ENCODE measurements around the gene ATP11B. TPM values are rescaled to one million over a fixed set of nuclear protein-coding genes. Genes with fewer than 3 reads are reported as not detected.

The ATP11B gene
- total RNA-seq, 2 experiments from 2014 or later, result 55.6 to 87.9 TPM

- H4K20me1 ChIP-seq (ENCODE audit: insufficient read depth, low read length), result no peaks in the 10 kb centered on the region
- no peak overlapping the region for H3K4me3 ChIP-seq (ENCODE audit: low read depth, low read length, poor library complexity, severe bottlenecking)
- H3K36me3 ChIP-seq (ENCODE audit: insufficient read depth, low read length), result peaks cover 33% of the 10 kb centered on the region
- CTCF ChIA-PET (ENCODE audit: unreplicated experiment), result no interaction called here
- no peaks in the 10 kb centered on the region for H3K9me3 ChIP-seq (ENCODE audit: low read length)
- POLR2A ChIA-PET, result interaction anchor here (0.5 to 1.4 kb wide), 6 partner anchors 16 to 463 kb away, joined by 3 to 5 read pairs (median 3); partner anchors contain the start of gene MCCC1
- no peak overlapping the region for H3K27ac ChIP-seq (ENCODE audit: low read depth, low read length, poor library complexity, severe bottlenecking)
- no peak overlapping the region for H3K4me2 ChIP-seq (ENCODE audit: low read length)
- no peak for DNase-seq (ENCODE audit: low spot score)
- intact Hi-C loops (cut with micrococcal nuclease; ENCODE audit: unreplicated experiment), result no loop called here
- H3K9me2 ChIP-seq (ENCODE audit: insufficient read depth, low read length), result no peaks in the 10 kb centered on the region
- H2AFZ ChIP-seq (ENCODE audit: low read length), result no peak overlapping the region
- no peak for TF ChIP-seq CTCF (conservative IDR thresholded peaks at IDR 0.05; ENCODE audit: low read length)
- no peak for TF ChIP-seq EZH2phosphoT487 (IDR thresholded peaks at IDR 0.05; ENCODE audit: borderline replicate concordance, low read depth, low read length)
- BruUV-seq (replicated peaks), result no TSS peak
- peaks cover 10% of the 10 kb centered on the region for H3K4me1 ChIP-seq (ENCODE audit: insufficient read depth, low read length, poor library complexity, severe bottlenecking)
- H3K79me2 ChIP-seq (ENCODE audit: insufficient read depth, low read depth, low read length), result no peaks in the 10 kb centered on the region
Measured at GRCh38 chr3:182919866-182920357, 126.6 kb downstream of the ATP11B start.

- H3K9me2 ChIP-seq (ENCODE audit: insufficient read depth, low read length), result no peaks in the 10 kb centered on the region
Measured at GRCh38 chr3:182920515-182921084, 127.3 kb downstream of the ATP11B start.

More at GRCh38 chr3:182920515-182921084, 127.3 kb downstream of the ATP11B start:
- no peaks in the 10 kb centered on the region for H3K79me2 ChIP-seq (ENCODE audit: insufficient read depth, low read depth, low read length)
- ChIA-PET POLR2A (no interaction called here), CTCF (ENCODE audit: unreplicated experiment) (no interaction called here)
- no peak for DNase-seq (ENCODE audit: low spot score)
- no peaks in the 10 kb centered on the region for H4K20me1 ChIP-seq (ENCODE audit: insufficient read depth, low read length)
- BruUV-seq (replicated peaks), result no TSS peak
- H3K4me3 ChIP-seq (ENCODE audit: low read depth, low read length, poor library complexity, severe bottlenecking), result no peak overlapping the region
- H3K27ac ChIP-seq (ENCODE audit: low read depth, low read length, poor library complexity, severe bottlenecking), result no peak overlapping the region
- H3K9me3 ChIP-seq (ENCODE audit: low read length), result no peaks in the 10 kb centered on the region
- no peak overlapping the region for H3K4me2 ChIP-seq (ENCODE audit: low read length)
- TF ChIP-seq CTCF (conservative IDR thresholded peaks at IDR 0.05; ENCODE audit: low read length) (no peak), EZH2phosphoT487 (IDR thresholded peaks at IDR 0.05; ENCODE audit: borderline replicate concordance, low read depth, low read length) (no peak)
- H3K36me3 ChIP-seq (ENCODE audit: insufficient read depth, low read length), result peaks cover 26% of the 10 kb centered on the region
- H2AFZ ChIP-seq (ENCODE audit: low read length), result no peak overlapping the region
- intact Hi-C loops (cut with micrococcal nuclease; ENCODE audit: unreplicated experiment), result no loop called here
- H3K4me1 ChIP-seq (ENCODE audit: insufficient read depth, low read length, poor library complexity, severe bottlenecking), result peaks cover 5% of the 10 kb centered on the region

Measured in OCI-LY7 (cell line).